Measurements from ENCODE around the gene INSIG2. TPM values are rescaled to one million over a fixed set of nuclear protein-coding genes. Genes with fewer than 3 reads are reported as not detected.

INSIG2 gene
- total and polyA plus RNA-seq, 2 of the 8 experiments (the other 6 are each of a cell fraction or from before 2014, with no cell fraction given) = 7.0 to 11.2 TPM

DNA sequence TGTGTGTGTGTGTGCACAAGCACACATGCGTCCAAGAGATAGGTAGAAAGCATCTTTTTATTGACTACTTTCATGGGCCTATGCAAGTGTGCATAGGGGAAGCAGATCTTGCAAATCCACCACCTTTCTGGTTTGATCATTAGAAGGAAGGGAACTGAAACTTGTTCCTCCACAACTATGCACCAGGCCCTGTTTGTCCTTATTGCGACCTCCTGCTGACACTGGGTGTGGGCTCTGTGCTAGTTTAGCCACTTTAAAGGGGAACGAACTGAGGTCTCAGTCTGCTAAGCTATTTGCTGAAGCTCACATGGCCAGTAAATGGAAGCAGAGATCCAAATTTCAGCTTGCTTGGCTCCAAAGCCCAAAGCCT lies 32.1 kb upstream of the INSIG2 start:
- DNase-seq (ENCODE audit: low read depth in 1 of 2, low spot score in 2 of 2) (no peak), FAIRE-seq (no peak)
- no peak overlapping the region for H3K18ac ChIP-seq (ENCODE audit: extremely low read depth, low read length)
- H3K4me1 ChIP-seq (replicated peaks in 1 of 4; ENCODE audit: control insufficient read depth in 3 of 4, insufficient read depth in 4 of 4, low read length in 3 of 4) = no peaks in the 10 kb centered on the region
- 67% methylated on average over 3 of the region's 3 CpGs; no CpG with 5 or more reads in 1 of the 2 experiments for WGBS, 2 experiments (ENCODE audit: extremely low coverage in 1 of 2, insufficient coverage in 1 of 2, insufficient read length in 1 of 2, insufficient replicate concordance in 2 of 2, low coverage in 1 of 2, low lambda C conversion rate in 2 of 2, missing lambda C conversion rate in 1 of 2)
- no peak overlapping the region for H3K4me2 ChIP-seq (ENCODE audit: insufficient read depth in 1 of 2, low read depth in 2 of 2, low read length in 2 of 2)
- no peaks in the 10 kb centered on the region for H3K36me3 ChIP-seq (ENCODE audit: control insufficient read depth in 2 of 4, insufficient read depth in 4 of 4, low read length in 3 of 4)
- H3K27ac ChIP-seq (ENCODE audit: low read depth, low read length) = no peak overlapping the region
- no peaks in the 10 kb centered on the region for H3K79me2 ChIP-seq (ENCODE audit: control insufficient read depth in 1 of 2, insufficient read depth in 2 of 2, low read length in 2 of 2)
- H4K20me1 ChIP-seq (replicated peaks in 1 of 2; ENCODE audit: control insufficient read depth in 1 of 2, insufficient read depth in 2 of 2, low read length in 2 of 2) = no peaks in the 10 kb centered on the region
- H4K8ac ChIP-seq (ENCODE audit: extremely low read depth, insufficient read depth, low read length) = no peak overlapping the region
- no peak overlapping the region for H4K5ac ChIP-seq (ENCODE audit: insufficient read length, low read depth, low read length)
- no peak overlapping the region for H2BK20ac ChIP-seq (ENCODE audit: low read length)
- H2BK120ac ChIP-seq (replicated peaks; ENCODE audit: low read depth, low read length) = no peak overlapping the region
- H3K9ac ChIP-seq (replicated peaks in 1 of 4; ENCODE audit: extremely low read depth in 1 of 4, low read depth in 3 of 4, low read length in 3 of 4) = no peak overlapping the region
- no peaks in the 10 kb centered on the region for H3K9me3 ChIP-seq (ENCODE audit: insufficient read depth in 2 of 2, low read depth in 1 of 2, low read length in 1 of 2)
- H4K91ac ChIP-seq (replicated peaks; ENCODE audit: insufficient read length, low read length) = no peak overlapping the region
- no peak overlapping the region for H3K4me3 ChIP-seq (ENCODE audit: extremely low read depth in 1 of 4, insufficient read depth in 2 of 4, low read depth in 3 of 4, low read length in 4 of 4)
- no peak for TF ChIP-seq PHF8 (conservative IDR thresholded peaks at IDR 0.05; ENCODE audit: low read depth, low read length)
- TF ChIP-seq NANOG (IDR thresholded peaks at IDR 0.05; ENCODE audit: insufficient read depth, low read depth, low read length, poor library complexity, severe bottlenecking) = no peak
- no peak for TF ChIP-seq KDM5A (IDR thresholded peaks at IDR 0.05; ENCODE audit: low read length)
- TF ChIP-seq EZH2 (IDR thresholded peaks at IDR 0.05; ENCODE audit: low read depth, low read length, severe bottlenecking) = no peak
- no peak for TF ChIP-seq POLR2A (IDR thresholded peaks at IDR 0.05; ENCODE audit: control extremely low read depth in 1 of 2, low read depth in 2 of 2, low read length in 2 of 2)
- TF ChIP-seq JUND (IDR thresholded peaks at IDR 0.05; ENCODE audit: low read length) = no peak
- TF ChIP-seq GTF2F1 (IDR thresholded peaks at IDR 0.05; ENCODE audit: borderline replicate concordance, low read depth, low read length) = no peak
- no peak for TF ChIP-seq CHD2 (IDR thresholded peaks at IDR 0.05; ENCODE audit: low read length)
- TF ChIP-seq BACH1 (IDR thresholded peaks at IDR 0.05; ENCODE audit: low read length) = no peak
- TF ChIP-seq CREB1 (IDR thresholded peaks at IDR 0.05) = no peak
- no peak for TF ChIP-seq CEBPB (IDR thresholded peaks at IDR 0.05; ENCODE audit: low read depth, low read length)
- no peak for TF ChIP-seq ASH2L (IDR thresholded peaks at IDR 0.05; ENCODE audit: low read length)
- no peak for TF ChIP-seq RBBP5 (IDR thresholded peaks at IDR 0.05; ENCODE audit: borderline replicate concordance, low read depth, low read length)
- no peak for TF ChIP-seq CBX5 (IDR thresholded peaks at IDR 0.05; ENCODE audit: low read depth, low read length)
- TF ChIP-seq SP2 (IDR thresholded peaks at IDR 0.05; ENCODE audit: low read length) = no peak
- no peak for TF ChIP-seq HDAC6 (IDR thresholded peaks at IDR 0.05; ENCODE audit: low read depth, low read length)
- no peaks in the 10 kb centered on the region for H3K79me1 ChIP-seq (ENCODE audit: low read depth, low read length)
- ChIA-PET CTCF (ENCODE audit: partially characterized antibody) (interaction anchor here (3.2 to 12.7 kb wide), 2 partner anchors 9 kb away, joined by 20 to 147 read pairs; no protein-coding TSS in a partner anchor), POLR2A (ENCODE audit: partially characterized antibody) (no interaction called here)
- H2BK12ac ChIP-seq (ENCODE audit: low read depth, low read length) = no peak overlapping the region
- H2AK5ac ChIP-seq (ENCODE audit: low read depth, low read length) = no peak overlapping the region
- no peak overlapping the region for H3K23ac ChIP-seq (ENCODE audit: insufficient read length)
- peaks cover 2% of the 10 kb centered on the region; the same call in 1 of the 2 replicates for H3K23me2 ChIP-seq (ENCODE audit: low read depth, low read length)
- H3K27me3 ChIP-seq (replicated peaks in 1 of 4; ENCODE audit: control insufficient read depth in 3 of 4, extremely low read depth in 1 of 4, insufficient read depth in 3 of 4, low read length in 3 of 4) = no peaks in the 10 kb centered on the region
- H2BK15ac ChIP-seq (ENCODE audit: low read length) = no peak overlapping the region
- no peak overlapping the region for H3K56ac ChIP-seq (replicated peaks; ENCODE audit: insufficient read length, low read depth, low read length)
- no peak overlapping the region for H3K14ac ChIP-seq (ENCODE audit: insufficient read length)
- H2AFZ ChIP-seq (ENCODE audit: low read length) = no peak overlapping the region
- H3K4ac ChIP-seq (replicated peaks; ENCODE audit: insufficient read length, low read depth, low read length) = no peak overlapping the region
- no peak overlapping the region for H2BK5ac ChIP-seq (ENCODE audit: low read depth, low read length)
